K562 (cell line): ENCODE measurements around the gene GALNS. TPM values are rescaled to one million over a fixed set of nuclear protein-coding genes. Genes with fewer than 3 reads are reported as not detected.

Source experiments
- BHLHE40 ChIP-seq: IDR thresholded peaks from 2 replicates; pipeline ENCODE4 v1.6.1; 2011; ENCODE audit warnings: low read length, improper control_type of control experiment
- CTBP1 ChIP-seq: fragments of 450-650 bp; IDR thresholded peaks from 2 replicates; pipeline ENCODE4 v1.6.1; 2016; ENCODE audit warnings: borderline replicate concordance
- DEAF1 ChIP-seq: fragments of 450-650 bp; formaldehyde crosslinking; IDR thresholded peaks from 2 replicates; pipeline ENCODE4 v1.4.0; 2020; ENCODE audit warnings: mild to moderate bottlenecking, moderate library complexity
- ELF1 ChIP-seq: fragments of 200-800 bp; sonication (Bioruptor generic); IDR thresholded peaks from 2 replicates; pipeline ENCODE4 v1.6.1; 2016; ENCODE audit warnings: missing genetic modification characterization, missing compliant biosample characterization
- HIVEP1 ChIP-seq: fragments of 250-450 bp; sonication (Bioruptor Pico); IDR thresholded peaks from 2 replicates; pipeline ENCODE4 v1.4.0; 2020; ENCODE audit warnings: mild to moderate bottlenecking
- HNRNPL ChIP-seq: fragments of 200-400 bp; formaldehyde crosslinking; IDR thresholded peaks from 2 replicates; pipeline ENCODE4 v1.6.1; 2017; ENCODE audit warnings: low read depth, mild to moderate bottlenecking, low read length
- JUND ChIP-seq, 2 experiments: IDR thresholded peaks; 2 replicates in 1 of 2; 3 replicates in 1 of 2; pipeline ENCODE4 v1.6.1; 2011; ENCODE audit warnings: borderline replicate concordance in 2 of 2, low read depth in 2 of 2, low read length in 2 of 2, improper control_type of control experiment in 1 of 2, missing biosample characterization in 1 of 2, missing genetic modification characterization in 1 of 2, missing genetic modification reagents in 1 of 2
- MGA ChIP-seq: fragments of 450-650 bp; IDR thresholded peaks from 2 replicates; pipeline ENCODE4 v1.6.1; 2016; ENCODE audit warnings: mild to moderate bottlenecking, moderate library complexity
- PHF8 ChIP-seq: fragments of 200-600 bp; sonication (generic); IDR thresholded peaks from 2 replicates; pipeline ENCODE4 v1.6.1; 2012; ENCODE audit warnings: mixed run types, mild to moderate bottlenecking, inconsistent platforms, low read length, moderate library complexity, borderline replicate concordance
- POLR2AphosphoS5 ChIP-seq: IDR thresholded peaks from 2 replicates; pipeline ENCODE4 v1.6.1; 2011; ENCODE audit warnings: mild to moderate bottlenecking, low read depth, low read length, moderate library complexity; ENCODE audit not compliant: control insufficient read depth, insufficient read depth
- RBM34 ChIP-seq: fragments of 200-400 bp; formaldehyde crosslinking; IDR thresholded peaks from 2 replicates; pipeline ENCODE4 v1.6.1; 2018; ENCODE audit warnings: low read length, borderline replicate concordance; ENCODE audit not compliant: insufficient read depth
- SP2 ChIP-seq: IDR thresholded peaks from 2 replicates; pipeline ENCODE4 v1.6.1; 2011; ENCODE audit warnings: mild to moderate bottlenecking, low read depth, low read length, moderate library complexity; ENCODE audit not compliant: poor library complexity, severe bottlenecking; ENCODE audit errors: extremely low read depth
- ZNF3 ChIP-seq: fragments of 250-450 bp; sonication (Bioruptor Pico); IDR thresholded peaks from 2 replicates; pipeline ENCODE4 v1.5.0; 2021; ENCODE audit warnings: mild to moderate bottlenecking, moderate library complexity
- polyA plus RNA-seq, 8 experiments: library from polyadenylated mRNA; depleted of rRNA in 4 of 8; stranded (reverse) in 5 of 8; unstranded in 3 of 8; fragments of >200 nt; fragmentation: Nextera tagmentation in 2 of 8; fragmentation: Illumina TruSeq in 1 of 8; extraction: Ambion mirVana in 2 of 8; extraction: Trizol in 1 of 8; gene quantifications; 2 replicates each; pipeline versions ENCODE4 v1.2.1 to v1.2.3, GENCODE V29; 2011 to 2014; ENCODE audit warnings: inconsistent platforms in 1 of 8, missing spikeins in 1 of 8
- total RNA-seq, 7 experiments: library from RNA; depleted of rRNA in 6 of 7; stranded (reverse); fragments of >200 nt in 6 of 7; fragmentation: Illumina TruSeq in 2 of 7; extraction: Trizol in 2 of 7; gene quantifications; 2 replicates each; pipeline versions ENCODE4 v1.2.1 to v1.2.3, GENCODE V29; 2011 to 2021; ENCODE audit warnings: low replicate concordance in 1 of 7

GALNS gene
- total and polyA plus RNA-seq, 9 of the 15 experiments (the other 6 are each of a cell fraction or from before 2014, with no cell fraction given): 0.38 to 13.2 (median 4.3) TPM

GRCh38 chr16:88785106-88785924 lies 71.4 kb downstream of the GALNS start, which contains the start of gene PIEZO1 (continued):
- peak; percentile 85 for TF ChIP-seq MGA
- TF ChIP-seq CTBP1: peak; percentile 94
- peak; percentile 76; the same call in 1 of the 2 replicates for TF ChIP-seq PHF8
- TF ChIP-seq ZNF3 (CRISPR knock-in tag): no peak
- TF ChIP-seq BHLHE40: peak; percentile 42; the same call in 1 of the 2 replicates
- no peak for TF ChIP-seq HNRNPL
- no peak for TF ChIP-seq SP2
- no peak for TF ChIP-seq RBM34
- peak; percentile 28; the same call in 1 of the 2 replicates for TF ChIP-seq JUND (IDR thresholded peaks at IDR 0.05; ENCODE audit: borderline replicate concordance, low read depth, low read length)
- TF ChIP-seq JUND (tag; IDR thresholded peaks at IDR 0.05; ENCODE audit: borderline replicate concordance, low read depth, low read length): no peak
- TF ChIP-seq HIVEP1 (CRISPR knock-in tag): no peak
- TF ChIP-seq DEAF1 (CRISPR knock-in tag): peak; percentile 87
- peak; percentile 81 for TF ChIP-seq POLR2AphosphoS5
- TF ChIP-seq ELF1: no peak
